KMS-11 (cell line): ENCODE measurements around the gene CCL24.

Experiments
- H2AFZ ChIP-seq: fragments of 200-600 bp; sonication (generic); 2 replicates; pipeline ENCODE4 v1.6.1; 2016; ENCODE audit warnings: antibody characterized with exemption, mixed run types, low read depth
- H3K27ac ChIP-seq: fragments of 200-600 bp; sonication (generic); 2 replicates; pipeline ENCODE4 v1.6.1; 2016; ENCODE audit warnings: mild to moderate bottlenecking, mixed run types
- H3K27me3 ChIP-seq: fragments of 200-600 bp; sonication (generic); 2 replicates; pipeline ENCODE4 v1.6.1; 2017; ENCODE audit warnings: mild to moderate bottlenecking, low read depth, mixed run types, moderate library complexity; ENCODE audit not compliant: insufficient read depth
- H3K36me3 ChIP-seq: fragments of 200-600 bp; sonication (generic); 2 replicates; pipeline ENCODE4 v1.6.1; 2017; ENCODE audit warnings: mild to moderate bottlenecking, mixed run types; ENCODE audit not compliant: insufficient read depth
- H3K4me1 ChIP-seq: fragments of 200-600 bp; sonication (generic); 2 replicates; pipeline ENCODE4 v1.6.1; 2016; ENCODE audit warnings: mild to moderate bottlenecking, low read depth, mixed run types; ENCODE audit not compliant: poor library complexity, severe bottlenecking
- H3K4me2 ChIP-seq: fragments of 200-600 bp; sonication (generic); 2 replicates; pipeline ENCODE4 v1.7.0; 2016; ENCODE audit warnings: mild to moderate bottlenecking, mixed run types
- H3K4me3 ChIP-seq: fragments of 200-600 bp; sonication (generic); IDR thresholded peaks from 2 replicates; pipeline ENCODE4 v1.6.1; 2017; ENCODE audit warnings: low read depth, low read length, mixed read lengths; ENCODE audit not compliant: insufficient read depth
- H3K79me2 ChIP-seq: fragments of 200-600 bp; sonication (generic); 2 replicates; pipeline ENCODE4 v1.6.1; 2016; ENCODE audit warnings: low read depth, mixed run types; ENCODE audit not compliant: insufficient read depth
- H3K9ac ChIP-seq: fragments of 200-600 bp; sonication (generic); 2 replicates; pipeline ENCODE4 v1.6.1; 2016; ENCODE audit warnings: mild to moderate bottlenecking, mixed run types
- H4K20me1 ChIP-seq: fragments of 200-600 bp; sonication (generic); 2 replicates; pipeline ENCODE4 v1.6.1; 2016; ENCODE audit warnings: mild to moderate bottlenecking, mixed run types; ENCODE audit not compliant: insufficient read depth
- CTCF ChIP-seq: fragments of 200-600 bp; sonication (generic); conservative IDR thresholded peaks from 2 replicates; pipeline ENCODE4 v1.6.1; 2017; ENCODE audit warnings: low read depth, mild to moderate bottlenecking, antibody characterized with exemption, low read length, moderate library complexity, mixed read lengths

Gene CCL24

GRCh38 chr7:75823198-75823910, 9.7 kb upstream of the CCL24 start:
- TF ChIP-seq CTCF, result no peak

GRCh38 chr7:75820688-75821087, 7.1 kb upstream of the CCL24 start:
- no peak overlapping the region for H3K27ac ChIP-seq
- H3K27me3 ChIP-seq, result no peaks in the 10 kb centered on the region; the same call in 1 of the 2 replicates
- TF ChIP-seq CTCF, result no peak
- H2AFZ ChIP-seq, result no peak overlapping the region
- no peaks in the 10 kb centered on the region for H3K4me1 ChIP-seq
- no peak overlapping the region for H3K9ac ChIP-seq
- H3K36me3 ChIP-seq, result no peaks in the 10 kb centered on the region
- H3K79me2 ChIP-seq, result no peaks in the 10 kb centered on the region
- no peak overlapping the region for H3K4me2 ChIP-seq
- no peak overlapping the region for H3K4me3 ChIP-seq
- no peaks in the 10 kb centered on the region for H4K20me1 ChIP-seq

More at GRCh38 chr7:75823198-75823910, 9.7 kb upstream of the CCL24 start:
- Histone ChIP-seq H3K4me1 (no peaks in the 10 kb centered on the region), H2AFZ (no peak overlapping the region), H3K79me2 (no peaks in the 10 kb centered on the region), H3K27ac (no peak overlapping the region), H3K36me3 (no peaks in the 10 kb centered on the region), H3K9ac (no peak overlapping the region), H3K27me3 (no peaks in the 10 kb centered on the region; the same call in 1 of the 2 replicates), H4K20me1 (no peaks in the 10 kb centered on the region), H3K4me2 (no peak overlapping the region), H3K4me3 (no peak overlapping the region)

GRCh38 chr7:75819711-75820110, 6.1 kb upstream of the CCL24 start:
- Histone ChIP-seq H3K27me3 (no peaks in the 10 kb centered on the region; the same call in 1 of the 2 replicates), H3K4me1 (no peaks in the 10 kb centered on the region), H2AFZ (no peak overlapping the region), H3K9ac (no peak overlapping the region), H3K27ac (no peak overlapping the region), H3K79me2 (no peaks in the 10 kb centered on the region), H3K36me3 (no peaks in the 10 kb centered on the region), H3K4me2 (no peak overlapping the region), H4K20me1 (no peaks in the 10 kb centered on the region), H3K4me3 (no peak overlapping the region)
- TF ChIP-seq CTCF, result no peak

GRCh38 chr7:75818472-75818871, 4.9 kb upstream of the CCL24 start:
- Histone ChIP-seq H4K20me1 (no peaks in the 10 kb centered on the region), H3K4me1 (no peaks in the 10 kb centered on the region), H3K27me3 (no peaks in the 10 kb centered on the region; the same call in 1 of the 2 replicates), H3K9ac (no peak overlapping the region), H3K79me2 (no peaks in the 10 kb centered on the region), H3K4me2 (no peak overlapping the region), H3K27ac (no peak overlapping the region), H2AFZ (no peak overlapping the region), H3K36me3 (no peaks in the 10 kb centered on the region), H3K4me3 (no peak overlapping the region)
- TF ChIP-seq CTCF, result no peak
